Stimulated activated CD4-positive, alpha-beta T cell treated with anti-CD3 and anti-CD28 coated beads, TNF-alpha, amount 100 ng/mL, for 24 hours (primary cell): ENCODE measurements around the gene SMPD2.
"Not testable (repeated sequence)": the region's sequence is repeated elsewhere in the genome, so short reads cannot be mapped to it uniquely, and the experiment has no call there.

Source experiments
- DNase-seq, 3 experiments: peaks; one replicate each; pipeline ENCODE4 v3.0.0-alpha.2; 2020; ENCODE audit warnings: low read depth in 3 of 3

The SMPD2 gene

DNA sequence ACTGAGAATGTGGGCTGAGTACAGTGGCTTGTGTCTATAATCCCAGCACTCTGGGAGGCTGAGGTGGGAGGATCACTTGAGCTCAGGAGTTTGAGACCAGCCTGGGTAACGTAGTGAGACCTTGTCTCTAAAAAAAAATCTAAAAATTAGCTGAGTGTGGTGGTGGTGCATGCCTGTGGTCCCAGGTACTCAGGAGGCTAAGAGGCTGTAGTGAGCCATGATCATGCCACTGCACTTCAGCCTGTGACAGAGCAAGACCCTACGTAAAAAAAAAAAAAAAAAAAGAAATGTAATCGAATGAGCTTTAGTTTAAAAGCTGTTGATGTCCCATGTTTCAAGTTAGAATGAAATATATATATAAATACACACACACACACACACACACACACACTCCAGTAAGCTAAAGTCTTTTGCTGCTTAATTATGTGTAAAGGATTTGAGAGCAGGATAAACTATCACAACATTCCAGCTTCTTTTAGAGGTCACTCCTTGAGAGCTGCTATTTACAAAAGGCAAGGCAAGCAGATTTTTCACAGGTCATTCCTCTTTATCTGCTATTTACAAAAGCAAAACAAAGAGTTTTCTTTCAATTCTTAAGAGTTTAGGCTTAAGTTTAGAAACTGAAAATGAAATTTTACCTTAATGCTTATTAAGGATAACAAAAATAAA lies 19.8 kb downstream of the SMPD2 start:
- no peak for DNase-seq

DNA sequence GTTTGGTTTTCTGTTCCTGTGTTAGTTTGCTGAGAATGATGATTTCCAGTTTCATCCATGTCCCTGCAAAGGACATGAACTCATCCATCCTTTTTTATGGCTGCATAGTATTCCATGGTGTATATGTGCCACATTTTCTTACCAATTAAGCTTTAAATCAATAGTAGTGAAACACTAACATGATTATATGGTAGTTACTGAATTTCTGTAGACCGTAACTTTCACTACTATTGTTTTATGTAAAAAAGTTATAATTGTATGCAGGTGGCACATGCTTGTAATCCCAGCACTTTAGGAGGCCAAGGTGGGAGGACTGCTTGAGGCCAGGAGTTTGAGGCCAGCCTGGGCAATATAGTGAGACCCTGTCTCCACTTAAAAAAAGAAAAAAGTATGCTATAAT lies 20.7 kb downstream of the SMPD2 start:
- not testable (repeated sequence) for DNase-seq

DNA sequence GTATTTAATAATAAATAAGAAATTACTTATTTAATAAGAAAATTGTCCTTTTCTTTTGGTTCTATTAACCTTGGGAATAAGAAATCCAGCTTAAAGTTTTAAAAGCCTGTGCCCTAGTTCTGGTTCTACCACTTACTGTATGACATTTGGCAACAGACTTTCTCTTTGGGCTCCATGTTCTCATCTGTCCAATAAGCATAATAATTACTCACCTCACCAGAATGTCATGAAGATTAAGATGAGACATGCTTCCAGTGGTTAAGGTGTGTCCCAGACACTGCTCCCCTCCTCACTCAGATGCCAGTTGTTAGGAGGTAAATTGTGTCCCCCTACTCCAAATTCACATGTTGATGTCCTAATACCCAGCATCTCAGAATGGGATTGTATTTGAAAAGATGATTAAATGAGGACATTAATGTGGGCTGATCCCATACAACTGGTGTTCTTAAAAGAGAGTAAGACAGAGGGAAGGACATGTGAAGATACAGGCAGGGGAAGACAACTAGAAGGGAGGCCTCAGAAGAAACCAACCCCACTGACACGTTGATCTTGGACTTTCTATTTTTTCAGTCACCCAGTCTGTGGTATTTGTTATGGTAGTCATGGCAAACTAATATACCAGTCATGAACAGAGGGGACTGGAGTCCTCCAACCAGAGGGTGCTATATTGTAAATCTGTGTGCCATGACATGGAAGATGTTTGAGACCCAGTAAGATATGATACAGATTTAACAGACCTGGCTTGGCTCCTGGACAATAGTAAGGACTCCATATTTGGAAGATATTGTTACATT lies 21.4 kb downstream of the SMPD2 start:
- no peak for DNase-seq

DNA sequence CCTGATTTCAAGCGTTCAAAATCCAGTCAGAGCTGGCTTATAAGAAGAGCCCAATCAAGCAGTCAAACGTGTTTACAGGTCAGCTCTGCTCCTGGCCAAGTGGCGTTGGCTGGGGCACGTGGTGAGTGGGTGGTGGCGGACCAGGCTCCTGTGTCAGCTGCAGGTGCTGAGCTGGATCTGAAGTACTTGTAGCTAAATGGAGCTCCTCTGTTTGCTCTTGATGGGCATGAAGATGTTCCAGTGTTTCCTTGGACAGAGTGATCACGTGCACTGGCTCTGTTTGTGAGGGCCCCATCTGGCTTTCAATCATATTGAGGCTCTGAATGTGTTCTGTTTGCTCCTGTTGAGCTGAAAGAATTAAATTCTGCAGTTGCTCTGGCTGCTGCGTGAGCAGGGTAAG lies 25.2 kb downstream of the SMPD2 start:
- no peak for DNase-seq

DNA sequence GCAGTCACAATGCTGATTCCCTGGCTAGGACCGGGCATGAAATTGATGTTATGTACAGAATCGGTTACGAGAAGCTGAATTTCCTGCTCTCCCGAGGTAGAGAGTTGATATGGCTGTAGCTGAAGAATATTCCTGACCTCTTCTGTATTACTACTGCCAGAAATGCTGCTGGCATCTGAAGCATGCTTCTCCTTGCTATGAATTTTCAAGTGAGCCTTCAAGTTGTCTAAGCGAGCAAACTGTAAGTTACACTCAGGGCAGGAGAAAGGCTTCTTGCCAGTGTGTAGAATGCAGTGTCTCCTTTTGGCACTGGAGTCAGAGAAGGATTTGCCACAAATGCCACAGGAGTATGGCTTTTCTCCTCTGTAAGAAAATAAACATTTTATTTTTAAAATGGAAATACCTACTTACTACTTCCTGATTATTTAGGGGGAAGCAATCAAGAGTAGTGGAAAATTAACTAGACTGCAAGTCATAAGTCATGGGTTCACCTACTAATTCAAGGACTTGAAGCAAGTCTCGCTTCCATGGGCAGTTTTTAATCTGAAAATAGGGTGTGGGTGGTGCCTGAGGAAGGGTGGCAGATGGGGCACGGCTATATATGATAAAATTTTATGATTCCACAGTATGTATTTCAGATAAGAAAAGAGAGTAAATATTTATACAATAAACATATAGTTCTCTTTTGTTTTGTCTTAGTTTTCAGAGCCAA lies 25.8 kb downstream of the SMPD2 start:
- DNase-seq = no peak

DNA sequence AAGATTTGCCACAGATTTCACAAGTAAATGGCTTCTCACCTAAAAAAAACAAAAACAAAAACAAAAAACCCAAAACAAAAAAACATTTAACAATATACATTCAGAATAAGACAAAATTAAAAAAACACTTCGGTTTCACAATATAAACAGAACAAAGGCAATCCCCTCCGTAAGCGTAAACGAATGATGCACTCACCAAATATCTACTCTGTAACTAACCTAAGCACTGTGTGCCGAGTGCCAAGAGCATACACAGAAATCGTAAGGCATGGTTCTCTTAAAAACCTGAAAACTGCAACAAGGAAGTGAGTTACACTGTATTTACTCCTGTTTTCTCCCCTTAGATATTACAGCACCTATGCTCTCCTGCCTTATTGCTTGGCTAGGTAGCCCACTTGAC lies 27.2 kb downstream of the SMPD2 start:
- no peak for DNase-seq

DNA sequence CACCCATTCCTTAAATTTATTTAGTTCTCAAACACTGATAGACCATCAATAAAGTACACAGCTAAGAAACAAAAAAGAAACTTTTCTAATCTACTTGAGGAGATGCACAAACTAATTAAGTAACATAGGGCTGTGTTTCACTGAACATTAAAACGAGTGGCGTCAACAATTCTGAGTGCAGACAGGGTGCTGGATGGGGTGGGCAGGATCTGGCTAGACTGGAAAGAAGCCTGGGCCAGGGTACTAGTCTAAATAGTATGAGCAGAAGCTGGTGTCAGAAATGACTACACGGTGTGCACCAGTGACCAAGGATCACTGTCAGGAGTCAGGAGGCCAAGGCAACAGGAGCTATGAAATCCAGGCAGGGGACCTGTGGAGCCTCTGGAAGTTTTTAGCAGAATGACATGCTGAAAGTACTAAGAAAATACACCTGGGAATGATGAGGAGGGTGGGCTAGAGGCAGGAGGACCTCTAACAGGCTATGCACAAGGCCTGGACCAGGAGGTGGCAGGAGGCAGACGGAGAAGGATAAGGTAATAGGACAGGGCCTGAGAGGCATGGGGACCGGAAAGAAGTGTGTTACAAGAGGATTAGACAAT lies 29.2 kb downstream of the SMPD2 start:
- no peak for DNase-seq

DNA sequence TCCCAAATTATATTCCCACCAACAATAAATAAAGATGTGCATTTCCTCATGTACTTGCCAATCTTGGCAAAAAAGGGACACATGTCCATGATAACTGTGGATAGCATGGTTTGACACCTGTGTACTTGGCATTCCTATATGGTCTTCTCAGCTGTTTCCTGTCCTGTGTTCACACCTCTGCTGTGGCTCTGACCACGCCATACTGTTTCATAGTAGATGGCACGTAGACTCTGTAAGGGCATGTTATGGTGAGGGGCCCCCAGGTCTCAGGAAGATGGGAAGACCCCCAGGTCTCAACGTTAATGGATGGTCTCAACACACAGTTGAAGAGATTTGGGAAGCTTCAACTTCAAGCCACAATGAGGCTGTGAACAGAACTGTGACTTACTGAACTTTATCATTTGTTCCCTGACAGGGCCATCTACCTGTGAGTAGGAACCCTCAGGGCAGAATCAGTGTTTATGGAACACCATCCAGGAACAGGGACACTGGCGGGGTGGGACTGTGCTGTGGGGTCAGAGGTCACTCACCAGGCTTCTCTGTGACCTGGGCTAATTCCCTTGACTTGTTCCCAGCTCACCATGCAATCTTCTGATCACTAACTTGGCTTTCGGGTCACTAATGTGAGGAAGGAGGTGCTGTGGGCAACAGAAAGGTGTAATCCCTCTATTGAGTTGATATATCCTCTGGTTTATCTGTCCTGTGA lies 30.7 kb downstream of the SMPD2 start:
- DNase-seq = no peak

DNA sequence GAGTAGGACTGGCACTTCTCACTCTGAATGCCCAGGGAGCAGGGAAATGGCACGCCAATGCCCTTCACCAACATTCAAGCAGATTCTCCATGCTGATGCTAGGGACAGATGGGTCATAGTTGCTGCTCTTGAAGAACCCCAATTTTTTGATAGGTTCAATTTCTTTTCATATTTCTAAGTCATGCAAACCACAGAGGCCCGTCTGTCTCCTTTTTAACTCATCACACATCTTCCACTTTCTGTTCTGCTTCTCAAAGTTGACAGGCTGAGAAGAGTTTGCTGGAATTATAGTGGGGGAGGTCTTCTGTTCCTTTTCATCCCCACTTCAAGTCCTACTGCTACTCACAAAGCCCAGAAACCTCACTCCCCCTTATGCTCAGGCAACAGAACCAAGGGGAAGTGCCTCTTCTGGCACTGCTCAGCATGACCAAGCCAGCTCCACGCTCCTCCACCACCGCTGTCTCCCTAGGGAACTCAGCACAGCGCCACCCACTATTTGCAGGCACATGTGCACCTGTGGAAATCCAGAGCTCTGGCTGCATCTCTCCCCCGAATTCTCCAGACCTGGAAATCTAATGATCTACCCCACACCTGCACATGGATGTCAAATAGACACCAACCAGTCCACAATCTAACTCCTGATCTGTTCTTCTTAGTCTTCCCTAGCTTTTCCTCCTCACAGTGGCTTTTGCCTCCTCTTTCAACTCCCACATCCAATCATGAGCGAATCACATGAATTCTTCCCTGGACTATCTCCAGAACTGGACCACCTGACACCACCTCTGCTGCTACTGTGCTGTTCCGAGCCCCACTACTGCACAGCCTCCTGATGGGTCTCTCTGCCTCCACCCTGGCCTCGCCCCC lies 31.8 kb downstream of the SMPD2 start:
- no peak for DNase-seq

DNA sequence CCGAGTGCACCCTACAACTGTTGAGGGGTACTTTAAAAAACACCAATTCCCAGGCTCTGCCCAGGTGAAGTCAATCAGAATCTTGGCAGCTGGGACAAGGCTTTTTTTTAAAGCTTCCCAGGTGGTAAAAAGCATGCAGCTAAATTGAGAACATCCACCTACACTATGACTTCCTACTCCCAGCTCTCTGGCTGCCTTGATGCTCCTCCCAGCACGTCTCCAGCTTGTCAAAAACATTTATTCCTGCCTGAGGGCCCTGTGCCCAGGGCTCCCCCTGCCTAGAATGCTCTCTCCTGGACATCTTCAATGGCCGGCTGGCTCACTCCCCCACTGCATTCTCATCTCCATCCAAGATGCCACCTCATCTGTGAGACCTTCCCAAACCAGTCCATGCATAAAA lies 32.6 kb downstream of the SMPD2 start:
- DNase-seq = no peak

DNA sequence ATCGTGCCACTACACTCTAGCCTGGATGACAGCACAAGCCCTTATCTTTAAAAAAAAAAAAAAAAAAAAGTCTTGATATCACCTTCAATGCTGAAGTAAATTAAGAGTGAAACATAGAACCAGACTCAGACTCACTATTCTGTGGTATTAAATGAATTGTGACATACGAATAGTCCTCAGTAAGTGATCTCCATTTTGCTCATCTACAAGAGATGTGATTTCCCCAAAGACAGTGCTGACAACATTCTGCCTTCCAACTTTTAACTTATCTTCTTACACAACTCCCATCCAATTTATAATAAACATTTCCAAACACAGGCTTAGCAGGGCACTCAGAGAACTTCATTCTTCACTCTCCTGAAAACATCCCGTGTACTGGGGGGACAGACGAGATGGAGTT lies 34.5 kb downstream of the SMPD2 start:
- DNase-seq = no peak

DNA sequence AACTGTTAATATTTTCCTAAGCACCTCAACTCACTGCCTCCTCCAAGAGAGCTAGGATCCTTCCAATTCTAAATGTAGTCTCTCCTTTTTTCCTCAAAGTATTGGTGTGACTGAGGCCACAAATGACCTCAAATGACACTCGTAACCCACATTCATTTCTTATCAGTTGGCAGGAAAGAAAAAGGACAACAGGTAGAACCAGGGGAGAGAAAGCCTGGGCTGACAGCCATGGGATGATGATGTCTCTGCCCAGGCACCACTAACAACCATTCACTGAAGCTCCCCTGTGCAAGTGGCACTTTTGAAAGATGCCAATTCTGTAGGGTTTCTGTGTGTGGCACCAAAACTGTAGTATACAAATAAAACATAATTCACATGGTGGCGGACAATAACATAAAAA lies 35.1 kb downstream of the SMPD2 start:
- DNase-seq = no peak

DNA sequence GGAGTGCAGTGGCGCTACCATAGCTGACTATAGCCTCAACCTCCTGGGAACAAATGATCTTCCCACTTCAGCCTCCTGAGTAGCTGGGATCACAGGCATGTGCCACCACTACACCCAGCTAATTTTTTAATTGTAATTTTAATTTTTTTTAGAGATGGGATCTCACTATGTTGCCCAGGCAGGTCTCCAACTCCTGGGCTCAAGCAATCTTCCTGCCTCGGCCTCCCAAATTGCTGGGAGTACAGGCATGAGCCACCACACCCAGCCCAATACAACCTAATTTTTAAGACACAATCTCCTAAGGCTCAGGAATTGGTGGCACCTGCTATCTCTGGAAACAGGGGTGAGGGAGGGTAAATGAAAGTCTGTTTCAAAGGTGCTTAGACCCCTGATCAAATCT lies 36.7 kb downstream of the SMPD2 start:
- no peak for DNase-seq

DNA sequence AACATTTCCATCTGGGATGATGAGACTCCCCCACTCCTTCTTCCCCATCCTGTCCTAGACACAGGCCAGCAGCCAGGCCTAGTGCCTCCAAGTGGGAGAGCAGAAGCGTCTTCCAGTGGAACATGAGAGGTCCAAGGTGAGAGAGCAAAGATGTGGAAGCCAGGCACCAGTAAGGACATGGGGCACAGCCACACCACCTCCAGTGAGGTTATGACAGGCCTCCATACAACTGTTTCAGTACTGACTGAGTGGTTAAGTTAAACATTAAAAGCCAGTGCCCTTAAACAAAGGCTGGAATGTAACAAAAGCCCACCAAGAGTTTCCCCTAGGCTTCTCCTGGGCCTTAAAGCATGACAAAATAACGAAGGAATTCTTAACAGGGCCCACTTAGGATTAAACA lies 37.2 kb downstream of the SMPD2 start:
- DNase-seq = no peak

DNA sequence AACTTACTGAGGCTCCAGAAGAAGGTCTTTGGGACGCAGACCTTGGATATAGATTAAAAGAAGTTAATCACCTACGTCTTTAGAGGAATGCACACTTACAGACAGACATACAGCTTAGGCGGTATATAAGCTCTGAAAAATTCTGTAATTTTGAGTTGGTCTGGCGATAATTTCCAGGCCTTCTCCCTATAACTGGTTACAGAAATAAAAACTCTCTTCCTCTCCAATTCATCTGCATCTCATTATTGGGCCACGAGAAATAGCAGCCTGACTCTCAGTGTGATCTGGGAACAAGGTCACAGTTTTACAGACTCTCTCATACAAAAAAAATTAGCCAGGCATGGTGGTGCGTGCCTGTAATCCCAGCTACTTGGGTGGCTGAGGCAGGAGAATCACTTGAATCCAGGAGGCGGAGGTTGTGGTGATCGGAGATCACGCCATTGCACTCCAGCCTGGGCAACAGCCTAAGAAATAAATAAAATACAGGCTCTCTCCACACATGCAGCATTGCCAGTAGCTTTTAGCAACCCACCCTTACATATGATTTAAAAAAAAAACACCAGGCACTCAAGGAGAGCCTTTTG lies 37.8 kb downstream of the SMPD2 start:
- no peak for DNase-seq

DNA sequence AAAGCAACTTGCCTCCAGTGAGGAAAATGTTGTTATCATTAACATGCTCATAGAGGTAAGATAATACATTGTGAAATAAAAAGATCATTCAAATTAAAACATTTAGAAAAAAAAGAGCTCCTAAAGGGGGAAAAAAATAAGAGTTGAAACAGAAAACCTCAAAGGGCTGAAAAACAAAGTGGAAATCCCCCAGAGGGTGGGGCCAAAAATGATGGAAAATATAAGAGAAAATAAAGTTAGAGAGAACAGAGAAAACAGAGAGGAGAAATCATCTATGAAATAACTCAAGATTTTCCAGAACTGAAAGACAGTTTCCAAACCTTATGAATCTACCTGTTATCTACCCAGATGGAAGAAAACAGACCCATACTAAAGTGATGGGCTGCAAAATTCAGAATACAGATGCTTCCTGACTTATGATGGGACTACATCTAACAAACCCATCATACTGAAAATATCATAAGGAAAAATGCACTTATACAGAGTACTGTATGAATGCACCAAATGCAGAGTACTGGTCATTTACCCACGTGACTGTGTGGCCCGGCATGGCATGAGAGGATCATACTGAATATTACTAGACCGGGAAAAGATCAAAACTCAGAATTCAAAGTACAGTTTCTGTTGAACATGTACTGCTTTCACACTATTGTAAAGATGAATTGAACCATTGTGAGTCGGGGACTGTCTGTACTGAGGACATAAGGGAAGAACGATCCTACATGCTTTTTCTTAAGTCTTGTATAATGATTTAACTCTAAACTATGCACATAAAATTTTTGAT lies 38.5 kb downstream of the SMPD2 start:
- DNase-seq = no peak

DNA sequence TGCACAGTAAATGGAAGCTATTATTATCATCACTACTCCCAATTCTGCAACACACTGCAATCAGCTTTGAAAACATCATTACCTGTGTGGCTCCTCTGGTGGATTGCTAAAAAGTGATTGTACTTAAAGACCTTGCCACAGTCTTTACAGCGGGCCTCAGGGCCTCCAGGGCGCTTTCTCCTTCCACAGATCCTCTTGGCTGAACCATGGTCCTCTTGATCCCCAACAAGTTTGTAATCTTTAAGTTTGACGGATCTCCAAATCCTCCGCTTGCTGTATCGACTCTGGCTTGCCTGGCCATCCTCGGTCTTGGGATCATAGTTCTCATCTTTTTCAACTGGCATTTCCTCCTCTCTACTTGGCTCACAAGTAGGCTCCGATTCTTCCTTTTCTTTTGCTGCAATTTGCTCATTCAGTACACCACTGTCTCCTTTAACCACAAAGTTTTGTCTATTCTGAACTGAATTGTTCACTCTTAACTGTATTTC lies 40.5 kb downstream of the SMPD2 start:
- DNase-seq = no peak

DNA sequence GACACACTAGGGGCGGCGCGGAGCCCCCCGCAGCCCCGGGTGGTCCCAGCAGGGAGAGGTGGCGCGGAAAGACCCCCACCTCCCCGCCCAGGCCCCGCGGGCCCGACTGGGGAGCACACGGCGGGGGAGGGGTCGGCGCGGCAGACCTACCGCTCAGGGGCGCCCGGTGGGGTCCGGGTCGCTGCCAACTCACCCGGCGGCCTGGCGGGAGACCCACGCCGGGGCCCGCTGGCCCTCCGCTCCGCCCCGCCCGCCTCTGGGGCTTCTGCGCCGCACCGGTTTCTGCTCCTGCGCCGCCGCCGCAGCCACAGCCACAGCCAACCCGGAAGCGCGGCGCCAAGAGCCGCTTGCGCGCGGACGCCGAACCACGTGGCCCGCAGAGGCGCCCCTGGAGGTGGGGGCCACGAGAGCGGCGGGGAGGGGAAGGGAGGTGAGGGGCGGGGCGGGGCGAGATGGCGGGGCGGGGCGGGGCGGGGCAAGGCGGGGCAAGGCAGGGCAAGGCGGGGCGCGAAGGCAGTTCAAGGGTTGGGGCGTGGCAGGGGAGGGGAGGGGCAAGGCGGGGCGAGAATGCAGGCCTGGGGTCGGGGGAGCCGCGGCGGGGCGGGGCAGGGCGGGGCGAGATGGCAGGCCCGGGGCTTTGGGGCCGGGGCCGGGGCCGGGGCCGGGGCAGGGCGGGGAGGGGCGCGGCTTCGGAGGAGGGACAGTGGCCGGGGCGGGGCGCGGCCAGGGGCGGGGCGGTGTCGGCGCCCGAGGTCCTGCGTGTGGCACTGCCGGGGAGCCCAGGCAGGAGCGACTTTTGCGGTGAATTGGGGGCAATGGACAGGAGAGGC lies 42.6 kb downstream of the SMPD2 start, which contains the start of gene ZBTB24:
TSS of gene ZBTB24 (minus strand) at position 315 of the 830 bp plus-strand sequence. CDS start 1,193 bp downstream, outside the sequence.
- peak; percentile 74 to 88 (median 80) for DNase-seq

DNA sequence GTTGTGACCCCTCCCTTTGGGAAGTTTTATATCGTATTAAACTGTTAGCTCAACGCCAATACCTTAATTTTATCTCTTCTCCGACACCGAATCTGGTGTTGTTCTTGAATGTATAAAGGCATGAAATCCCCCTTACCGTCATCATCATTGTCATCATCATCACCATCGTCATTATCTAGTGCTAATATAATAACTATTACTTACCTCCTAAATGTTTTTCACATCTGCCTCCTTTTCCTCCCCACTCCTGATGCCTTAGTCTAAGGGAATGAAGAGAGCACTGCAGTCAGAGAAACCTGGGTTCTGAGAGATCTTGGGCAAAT lies 43.2 kb downstream of the SMPD2 start:
- DNase-seq = no peak
